GM12875 (cell line): ENCODE data around the gene CDC6.

Source experiments
- H3K4me3 ChIP-seq: one replicate; pipeline ENCODE4 v1.5.1; 2011; ENCODE audit warnings: low read depth, low read length, control low read depth
- CTCF ChIP-seq: IDR thresholded peaks from 2 replicates; pipeline ENCODE4 v1.5.1; 2011; ENCODE audit warnings: low read depth, mild to moderate bottlenecking, control low read depth, inconsistent platforms, low read length, moderate library complexity, borderline replicate concordance; ENCODE audit not compliant: insufficient read depth

CDC6 gene

GRCh38 chr17:40311575-40311974 is 23.9 kb downstream of the CDC6 start:
- TF ChIP-seq CTCF = no peak
- H3K4me3 ChIP-seq = no peak overlapping the region

GRCh38 chr17:40312131-40312731 is 24.6 kb downstream of the CDC6 start:
- no peak overlapping the region for H3K4me3 ChIP-seq
- TF ChIP-seq CTCF = no peak

- TF ChIP-seq CTCF = no peak
- H3K4me3 ChIP-seq = no peak overlapping the region
Measured at GRCh38 chr17:40312893-40313667, 25.4 kb downstream of the CDC6 start.

- no peak overlapping the region for H3K4me3 ChIP-seq
- TF ChIP-seq CTCF = no peak
Measured at GRCh38 chr17:40313668-40314583, 26.2 kb downstream of the CDC6 start.

GRCh38 chr17:40314584-40314956 is 26.9 kb downstream of the CDC6 start:
- H3K4me3 ChIP-seq = no peak overlapping the region
- no peak for TF ChIP-seq CTCF

- TF ChIP-seq CTCF = no peak
- no peak overlapping the region for H3K4me3 ChIP-seq
Measured at GRCh38 chr17:40315206-40315605, 27.5 kb downstream of the CDC6 start.
